NCI-H1105 treated with DMSO at 0.1 percent for 48 hours (cell line): ENCODE results near the gene CD109.
"Not testable (repeated sequence)": the region's sequence is repeated elsewhere in the genome, so short reads cannot be mapped to it uniquely, and the experiment has no call there.

Experiments used
- DNase-seq: peaks from one replicate; lab custom pipeline; 2025; lab: John Stamatoyannopoulos, UW

The CD109 gene

GRCh38 chr6:73688351-73688750 lies 7.7 kb upstream of the CD109 start:
- no peak for DNase-seq

- no peak for DNase-seq
Measured at GRCh38 chr6:73690056-73690455, 5.9 kb upstream of the CD109 start.

- no peak for DNase-seq
Measured at GRCh38 chr6:73691512-73691911, 4.5 kb upstream of the CD109 start.

- no peak for DNase-seq
Measured at GRCh38 chr6:73694711-73695411, 1.1 kb upstream of the CD109 start.

- no peak for DNase-seq
Measured at GRCh38 chr6:73696966-73697655, 1.1 kb downstream of the CD109 start.

GRCh38 chr6:73699676-73700459 lies 3.9 kb downstream of the CD109 start:
- no peak for DNase-seq

GRCh38 chr6:73702444-73702843 lies 6.4 kb downstream of the CD109 start:
- no peak for DNase-seq

GRCh38 chr6:73703466-73703865 lies 7.5 kb downstream of the CD109 start:
- no peak for DNase-seq

- no peak for DNase-seq
Measured at GRCh38 chr6:73704260-73704659, 8.3 kb downstream of the CD109 start.

- DNase-seq = no peak
Measured at GRCh38 chr6:73704798-73705197, 8.8 kb downstream of the CD109 start.

- DNase-seq = no peak
Measured at GRCh38 chr6:73706971-73707370, 11.0 kb downstream of the CD109 start.

- no peak for DNase-seq
Measured at GRCh38 chr6:73710470-73710869, 14.5 kb downstream of the CD109 start.

GRCh38 chr6:73710948-73711347 lies 14.9 kb downstream of the CD109 start:
- no peak for DNase-seq

GRCh38 chr6:73712535-73713173 lies 16.7 kb downstream of the CD109 start:
- no peak for DNase-seq

- DNase-seq = no peak
Measured at GRCh38 chr6:73713426-73714147, 17.6 kb downstream of the CD109 start.

- not testable (repeated sequence) for DNase-seq
Measured at GRCh38 chr6:73715111-73715508, 19.1 kb downstream of the CD109 start.

GRCh38 chr6:73719046-73719445 lies 23.0 kb downstream of the CD109 start:
- DNase-seq = no peak

GRCh38 chr6:73722318-73723060 lies 26.5 kb downstream of the CD109 start:
- no peak for DNase-seq

GRCh38 chr6:73723480-73723879 lies 27.5 kb downstream of the CD109 start:
- DNase-seq = not testable (repeated sequence)

- DNase-seq = no peak
Measured at GRCh38 chr6:73724389-73724788, 28.4 kb downstream of the CD109 start.

GRCh38 chr6:73725192-73725591 lies 29.2 kb downstream of the CD109 start:
- DNase-seq = not testable (repeated sequence)
